ENCODE data around the gene GCGR.

Gene GCGR

GRCh38 chr17:81803728-81804558 is at the start of gene GCGR:
Gene GCGR (plus strand): TSS chr17:81804150. CDS start chr17:81809019, 4,869 bp downstream.
- DNase-seq (ENCODE audit: low read depth): no peak

DNA sequence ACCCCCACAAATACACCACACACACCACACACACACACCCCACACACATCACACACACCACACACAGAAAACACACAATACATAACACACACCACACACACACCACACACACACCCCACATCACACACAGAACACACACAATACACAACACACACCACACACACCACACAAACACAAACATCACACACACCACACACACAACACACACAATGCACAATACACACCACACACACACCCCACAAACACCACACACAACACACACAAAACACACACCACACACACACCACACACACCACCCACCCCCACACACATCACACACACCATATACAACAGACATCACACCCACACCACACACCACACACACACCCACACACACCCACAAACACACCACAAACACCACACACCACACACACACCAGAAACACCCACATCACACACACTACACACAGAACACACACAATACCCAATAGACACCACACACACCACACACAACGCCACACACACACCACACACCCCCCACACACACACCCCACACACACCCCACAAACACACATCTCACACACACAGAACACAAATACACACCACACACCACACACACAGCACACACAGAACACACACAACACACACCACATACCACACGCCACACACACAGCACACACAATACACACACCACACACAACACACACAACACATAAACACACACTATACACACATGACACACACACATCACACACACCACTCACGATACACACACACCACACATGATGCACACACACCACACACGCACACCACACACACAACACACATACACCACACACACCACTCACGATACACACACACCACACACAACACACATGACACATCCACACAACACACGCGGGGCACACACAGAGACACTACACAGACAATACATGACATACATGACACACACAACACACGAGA is 11.0 kb upstream of the GCGR start:
- no peak for DNase-seq (ENCODE audit: low read depth)

DNA sequence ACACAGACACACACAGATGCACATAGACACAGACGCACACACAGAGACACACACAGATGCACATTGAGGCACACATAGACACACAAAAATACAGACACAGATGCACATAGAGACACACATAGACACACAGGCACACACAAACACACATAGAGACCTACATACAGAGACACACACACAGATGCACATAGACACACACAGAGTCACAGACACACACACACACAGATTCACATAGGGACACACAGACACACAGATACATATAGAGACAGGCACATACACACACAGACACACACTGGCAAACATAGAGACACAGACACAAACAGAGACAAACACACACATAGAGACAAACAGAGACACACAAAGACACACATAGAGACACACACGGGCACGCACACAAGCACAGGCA is 9.9 kb upstream of the GCGR start:
- DNase-seq (ENCODE audit: low read depth): no peak

DNA sequence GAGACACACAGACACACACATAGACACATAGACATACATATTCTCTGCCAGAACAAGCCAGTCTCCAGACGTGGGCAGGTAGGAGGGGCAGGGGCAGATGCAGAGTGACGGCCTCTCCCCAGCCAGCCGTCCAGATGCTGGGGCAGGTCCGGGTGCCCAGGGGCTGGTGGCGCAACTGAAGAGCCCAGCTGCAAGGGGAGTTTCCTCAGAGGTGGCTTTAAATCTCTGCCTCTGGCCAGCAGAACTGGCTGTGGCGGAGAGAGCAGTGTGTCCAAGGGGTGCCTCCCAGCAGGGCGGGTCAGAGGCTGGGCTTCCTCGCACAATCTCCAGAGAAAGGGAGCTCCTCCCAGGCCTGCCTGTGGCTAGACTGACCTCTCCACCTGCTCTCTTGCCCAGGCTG is 9.4 kb upstream of the GCGR start:
- peak; percentile 33 for DNase-seq (ENCODE audit: low read depth)

DNA sequence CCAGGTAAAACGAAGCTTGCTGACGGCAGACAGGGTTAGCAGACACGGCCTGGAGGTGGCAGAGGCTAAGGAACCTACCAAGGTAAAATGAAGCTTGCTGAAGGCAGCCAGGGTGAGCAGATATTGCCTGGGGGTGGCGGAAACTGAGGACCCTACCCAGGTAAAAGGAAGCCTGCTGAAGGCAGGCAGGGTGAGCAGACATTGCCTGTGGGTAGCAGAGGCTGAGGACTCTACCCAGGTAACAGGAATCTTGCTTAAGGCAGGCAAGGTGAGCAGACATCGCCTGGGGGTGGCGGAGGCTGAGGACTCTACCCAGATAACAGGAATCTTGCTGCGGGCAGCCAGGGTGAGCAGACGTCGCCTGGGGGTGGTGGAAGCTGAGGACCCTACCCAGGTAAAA is 2.6 kb upstream of the GCGR start:
- DNase-seq (ENCODE audit: low read depth): no peak

DNA sequence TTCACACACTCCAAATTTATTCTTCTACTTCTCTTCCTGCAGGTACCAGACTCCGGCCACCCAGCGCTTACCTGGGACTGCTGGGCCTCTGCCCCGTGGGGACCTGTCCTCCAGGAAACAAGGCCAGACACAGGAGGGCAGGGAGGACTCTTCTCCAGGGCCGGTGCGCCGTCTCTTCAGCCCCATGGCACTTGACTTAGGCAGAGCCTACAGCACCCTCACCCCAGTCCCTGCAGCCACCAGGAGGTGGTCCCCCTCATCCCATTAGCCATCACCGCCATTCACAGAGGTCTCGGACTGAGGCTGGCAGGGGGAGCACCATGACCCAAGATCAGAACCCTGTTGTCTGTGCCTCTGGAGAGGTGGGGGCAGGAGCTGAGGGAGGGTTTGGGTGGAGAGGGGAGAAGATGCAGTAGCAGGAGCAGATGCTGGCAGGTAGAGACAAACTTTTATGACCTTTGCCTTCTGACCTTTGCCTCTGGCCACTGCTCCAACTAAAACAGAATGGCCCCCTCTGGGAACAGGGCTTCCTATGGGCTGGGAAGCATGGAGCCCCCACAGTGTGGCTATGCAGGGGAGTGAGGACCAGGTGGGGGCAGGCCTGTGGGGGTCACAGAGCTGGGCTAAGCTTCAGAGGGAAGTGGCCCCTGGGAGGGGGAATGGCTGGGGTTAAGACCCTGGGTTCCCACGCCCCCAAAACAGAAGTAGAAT is 1.7 kb upstream of the GCGR start:
- no peak for DNase-seq (ENCODE audit: low read depth)

DNA sequence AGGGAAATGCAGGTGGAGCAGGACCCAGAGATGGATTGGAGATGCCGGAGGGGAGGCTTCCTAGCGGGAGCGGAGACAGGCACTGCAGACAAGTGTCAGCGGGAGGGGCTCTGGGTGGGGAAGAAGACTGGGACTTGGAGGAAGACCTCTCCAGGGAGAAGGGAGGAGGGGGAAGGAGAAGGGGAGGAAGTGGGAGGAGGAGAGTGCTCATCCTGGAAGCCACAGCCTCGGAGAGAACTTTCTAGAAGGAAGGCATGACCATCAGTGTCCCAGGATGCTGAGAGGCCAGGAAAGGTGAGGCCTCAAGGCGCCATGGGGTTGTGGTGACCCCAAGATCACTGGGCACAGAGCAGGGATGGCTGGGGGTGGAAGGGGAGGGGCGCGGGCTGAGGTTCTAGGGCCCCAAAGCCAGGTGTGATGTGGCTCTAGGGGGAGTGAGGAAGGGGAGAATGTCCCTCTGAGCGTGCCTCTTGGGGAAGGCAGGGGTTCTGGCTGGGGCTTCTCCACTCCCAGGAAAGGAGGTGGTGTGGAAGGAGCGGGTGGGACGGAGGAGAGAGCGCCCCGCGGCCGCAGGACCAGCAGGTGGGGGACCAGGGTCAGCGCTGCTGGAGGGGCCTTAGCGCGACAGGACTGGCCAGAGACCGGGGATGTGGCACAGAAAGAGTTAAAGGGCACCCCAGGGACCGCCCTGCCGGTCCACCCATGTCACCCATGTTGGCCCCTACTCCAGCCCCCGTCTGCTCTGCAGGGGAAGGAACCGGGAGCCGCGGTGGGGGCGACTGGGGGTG is 900 bp upstream of the GCGR start:
- DNase-seq (ENCODE audit: low read depth): no peak

DNA sequence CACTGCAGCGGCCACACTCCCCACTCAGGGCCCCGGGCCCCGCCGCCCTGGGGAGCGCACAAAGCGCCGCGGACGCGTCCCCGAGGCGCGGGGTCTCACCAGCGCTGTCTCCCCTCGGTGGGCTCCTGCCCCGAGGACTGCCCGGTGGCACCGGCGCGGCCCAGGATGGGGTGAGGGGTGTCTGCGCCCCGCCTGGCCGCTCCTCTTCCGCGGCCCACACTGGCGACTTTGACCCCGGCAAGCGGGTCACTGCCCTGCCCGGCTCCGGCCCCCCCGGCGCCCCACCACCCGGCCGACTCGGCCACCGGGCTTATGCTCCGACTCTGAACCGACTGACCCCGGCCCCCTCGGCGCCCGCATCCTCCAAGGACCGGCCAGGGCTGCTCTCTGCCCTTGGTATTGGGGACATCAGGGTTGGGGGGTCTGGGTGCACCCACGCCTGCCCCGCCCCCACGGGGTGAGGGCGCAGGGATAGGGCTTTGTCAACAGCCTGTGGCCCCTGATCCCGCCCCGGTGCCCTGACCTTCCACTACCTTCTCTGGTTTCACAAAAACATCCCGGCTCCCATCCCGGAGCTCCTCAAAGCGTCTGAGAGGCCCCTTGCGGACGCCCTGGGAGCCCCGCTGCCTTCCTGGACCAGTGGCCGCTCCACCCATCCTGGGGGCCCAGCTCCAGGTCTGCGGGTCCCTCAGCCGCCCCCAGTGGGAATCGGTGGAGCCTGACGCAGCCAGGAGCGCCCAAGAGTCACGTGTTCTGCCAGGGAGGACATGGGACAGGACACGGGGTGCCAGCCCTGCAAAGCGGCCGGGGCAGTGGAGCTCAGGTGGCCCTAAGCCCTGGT is 829 bp downstream of the GCGR start:
- no peak for DNase-seq (ENCODE audit: low read depth)

- no peak for DNase-seq (ENCODE audit: low read depth)
These were observed 1.9 kb downstream of the GCGR start for GRCh38 chr17:81805707-81806460.

DNA sequence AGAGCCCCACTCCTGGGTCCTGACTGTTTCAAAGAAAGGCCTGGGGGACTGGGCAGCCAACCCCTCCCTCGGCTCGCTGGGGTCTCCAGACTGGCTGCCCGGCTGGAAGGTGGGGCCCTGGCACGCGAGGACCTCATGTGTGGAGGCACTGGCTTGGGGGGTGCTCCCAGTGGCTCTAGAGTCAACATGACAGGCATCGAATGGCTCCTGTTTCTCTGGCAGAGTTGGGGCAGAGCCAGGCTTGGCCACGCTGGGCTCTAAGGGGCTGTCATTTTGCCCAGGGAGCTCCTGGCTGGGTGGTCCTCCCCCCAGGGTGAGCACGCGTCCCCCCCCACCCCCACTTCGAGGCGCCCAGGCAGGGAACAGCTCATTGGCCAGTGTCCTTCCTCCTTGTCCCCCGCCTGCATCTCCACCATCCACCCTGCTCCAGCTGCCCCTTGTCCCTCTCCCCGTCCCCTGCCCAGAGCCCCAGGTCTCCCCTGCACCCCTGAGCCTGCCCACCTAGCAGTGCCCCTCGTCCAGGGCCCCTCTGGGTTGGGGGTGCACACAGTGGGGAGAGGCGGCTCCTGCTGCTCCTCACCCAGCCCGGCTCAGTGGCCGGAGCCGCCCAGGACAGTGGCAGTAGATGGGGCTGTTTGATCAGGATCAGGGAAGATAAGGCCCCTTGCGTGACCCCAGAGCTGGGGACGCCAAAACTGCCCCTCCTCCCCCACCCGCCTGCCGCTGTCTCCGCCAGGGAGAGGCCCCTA is 2.7 kb downstream of the GCGR start:
- DNase-seq (ENCODE audit: low read depth): no peak

- no peak for DNase-seq (ENCODE audit: low read depth)
These were observed 3.3 kb downstream of the GCGR start for GRCh38 chr17:81807210-81807719.

DNA sequence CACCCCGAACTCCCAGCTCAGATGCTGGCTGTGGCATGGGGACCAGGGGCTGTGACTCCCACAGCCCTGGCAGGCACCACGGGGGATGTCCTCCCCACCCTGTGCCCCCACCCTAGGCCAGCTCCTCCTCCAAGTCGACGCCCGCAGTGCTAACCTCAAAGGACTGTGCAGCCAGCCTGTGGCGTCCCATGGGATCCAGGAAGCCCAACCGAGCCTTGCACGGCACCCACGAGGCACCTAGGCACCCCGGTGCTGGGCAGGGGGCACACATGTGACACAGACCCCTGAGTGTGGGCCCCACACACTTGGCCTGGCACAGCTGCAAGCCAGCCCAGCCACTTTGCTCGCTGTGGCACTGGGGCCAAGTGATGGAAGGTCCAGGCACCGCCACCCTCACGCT is 3.9 kb downstream of the GCGR start:
- no peak for DNase-seq (ENCODE audit: low read depth)

DNA sequence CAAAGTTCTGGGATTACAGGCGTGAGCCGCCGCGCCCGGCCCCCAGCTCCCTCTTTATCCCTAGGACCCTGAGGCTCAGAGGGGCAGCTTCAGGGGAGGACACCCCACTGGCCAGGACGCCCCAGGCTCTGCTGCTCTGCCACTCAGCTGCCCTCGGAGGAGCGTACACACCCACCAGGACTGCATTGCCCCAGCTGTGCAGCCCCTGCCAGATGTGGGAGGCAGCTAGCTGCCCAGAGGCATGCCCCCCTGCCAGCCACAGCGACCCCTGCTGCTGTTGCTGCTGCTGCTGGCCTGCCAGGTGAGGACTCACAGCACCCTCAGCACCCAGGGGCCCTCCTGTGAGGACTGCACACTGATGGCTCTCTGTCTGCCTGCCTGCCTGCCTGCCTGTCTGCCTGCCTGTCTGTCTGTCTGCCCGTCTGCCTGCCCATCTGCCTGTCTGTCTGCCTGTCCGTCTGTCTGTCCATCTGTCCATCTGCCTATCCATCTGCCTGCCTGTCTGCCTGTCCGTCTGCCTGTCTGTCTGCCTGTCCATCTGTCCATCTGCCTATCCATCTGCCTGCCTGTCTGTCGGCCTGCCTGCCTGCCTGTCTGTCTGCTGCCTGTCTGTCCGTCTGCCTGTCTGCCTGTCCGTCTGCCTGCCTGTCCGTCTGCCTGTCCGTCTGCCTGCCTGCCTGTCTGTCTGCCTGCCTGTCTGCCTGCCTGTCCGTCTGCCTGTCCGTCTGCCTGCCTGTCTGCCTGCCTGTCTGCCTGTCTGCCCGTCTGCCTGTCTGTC is 5.0 kb downstream of the GCGR start:
- no peak for DNase-seq (ENCODE audit: low read depth)

- no peak for DNase-seq (ENCODE audit: low read depth)
These were observed 5.6 kb downstream of the GCGR start for GRCh38 chr17:81809556-81809998.

GRCh38 chr17:81810476-81810875 is 6.5 kb downstream of the GCGR start:
- no peak for DNase-seq (ENCODE audit: low read depth)

DNA sequence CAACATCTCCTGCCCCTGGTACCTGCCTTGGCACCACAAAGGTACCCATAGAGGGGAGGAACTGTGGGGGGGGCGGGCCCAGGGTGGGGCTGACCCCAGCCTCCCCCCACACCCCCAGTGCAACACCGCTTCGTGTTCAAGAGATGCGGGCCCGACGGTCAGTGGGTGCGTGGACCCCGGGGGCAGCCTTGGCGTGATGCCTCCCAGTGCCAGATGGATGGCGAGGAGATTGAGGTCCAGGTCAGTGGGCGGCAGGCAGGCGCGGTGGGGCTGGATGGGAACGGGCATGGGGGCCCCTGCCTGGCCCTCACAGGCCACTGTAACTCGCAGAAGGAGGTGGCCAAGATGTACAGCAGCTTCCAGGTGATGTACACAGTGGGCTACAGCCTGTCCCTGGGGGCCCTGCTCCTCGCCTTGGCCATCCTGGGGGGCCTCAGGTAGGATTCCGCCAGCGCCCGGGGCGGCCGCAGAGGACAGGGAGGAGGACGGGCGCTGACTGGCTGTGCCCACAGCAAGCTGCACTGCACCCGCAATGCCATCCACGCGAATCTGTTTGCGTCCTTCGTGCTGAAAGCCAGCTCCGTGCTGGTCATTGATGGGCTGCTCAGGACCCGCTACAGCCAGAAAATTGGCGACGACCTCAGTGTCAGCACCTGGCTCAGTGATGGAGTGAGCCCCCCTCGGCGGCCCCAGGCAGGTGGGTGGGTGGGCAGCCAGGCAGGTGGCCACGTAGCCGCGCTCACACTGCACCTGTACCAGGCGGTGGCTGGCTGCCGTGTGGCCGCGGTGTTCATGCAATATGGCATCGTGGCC is 7.1 kb downstream of the GCGR start:
- no peak for DNase-seq (ENCODE audit: low read depth)

All from amniotic epithelial cell (primary cell).